ENCODE data around the gene JAGN1.
"Not testable (repeated sequence)": the region's sequence is repeated elsewhere in the genome, so short reads cannot be mapped to it uniquely, and the experiment has no call there.

Gene JAGN1

GRCh38 chr3:9890249-9891071 is at the start of gene JAGN1:
JAGN1 (plus strand) TSS chr3:9890610; CDS start chr3:9890723, 113 bp downstream.
- DNase-seq = peak; percentile 88

DNA sequence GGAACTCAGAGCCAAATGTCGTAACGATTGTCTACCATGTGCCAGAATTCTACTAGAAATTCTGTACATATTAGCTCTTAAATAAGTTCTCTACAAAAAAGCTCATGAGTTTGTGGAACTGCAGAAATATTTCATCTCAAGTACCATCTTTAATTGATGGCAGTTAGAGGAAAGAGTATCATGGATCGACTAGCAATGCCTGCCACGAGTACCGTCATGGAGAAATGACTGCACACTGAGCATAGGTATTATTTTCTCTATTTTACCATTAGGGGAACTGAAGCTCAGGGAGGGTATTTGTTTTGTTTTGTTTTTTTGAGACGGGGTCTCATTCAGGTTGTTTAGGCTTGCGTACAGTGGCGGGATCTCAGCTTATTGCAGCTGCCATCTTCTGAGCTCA is 49.4 kb upstream of the JAGN1 start:
- DNase-seq = no peak

GRCh38 chr3:9843715-9844438 is 46.5 kb upstream of the JAGN1 start, which contains the start of gene RPUSD3:
RPUSD3 (minus strand) TSS chr3:9844008; CDS start chr3:9843990, 18 bp downstream.
- peak; percentile 91 for DNase-seq

- DNase-seq = no peak
Observed at GRCh38 chr3:9846231-9846630, 44.2 kb upstream of the JAGN1 start.

GRCh38 chr3:9846931-9847488 is 43.4 kb upstream of the JAGN1 start:
- no peak for DNase-seq

GRCh38 chr3:9847870-9848269 is 42.5 kb upstream of the JAGN1 start:
- DNase-seq = not testable (repeated sequence)

DNA sequence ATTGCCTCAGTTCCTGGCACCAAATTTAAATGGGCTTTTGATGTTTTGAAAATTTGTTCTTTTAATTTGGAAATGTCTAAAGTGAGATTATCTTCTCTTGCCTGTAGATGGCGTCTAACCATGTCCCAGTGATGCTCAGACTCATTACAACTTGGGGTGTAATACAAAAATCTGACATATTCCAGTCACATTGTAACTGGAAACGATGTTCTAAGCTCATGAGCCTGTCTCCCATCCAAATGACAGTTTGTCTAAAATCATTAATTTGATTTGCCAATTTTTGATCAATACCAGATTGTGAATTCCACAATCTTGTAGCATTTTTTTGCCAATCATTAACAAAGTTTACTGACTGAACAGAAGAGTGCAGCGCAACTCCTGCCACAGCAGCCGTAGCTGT is 41.5 kb upstream of the JAGN1 start:
- not testable (repeated sequence) for DNase-seq

- not testable (repeated sequence) for DNase-seq
Observed at GRCh38 chr3:9851383-9851782, 39.0 kb upstream of the JAGN1 start.

- not testable (repeated sequence) for DNase-seq
Observed at GRCh38 chr3:9851926-9852325, 38.5 kb upstream of the JAGN1 start.

DNA sequence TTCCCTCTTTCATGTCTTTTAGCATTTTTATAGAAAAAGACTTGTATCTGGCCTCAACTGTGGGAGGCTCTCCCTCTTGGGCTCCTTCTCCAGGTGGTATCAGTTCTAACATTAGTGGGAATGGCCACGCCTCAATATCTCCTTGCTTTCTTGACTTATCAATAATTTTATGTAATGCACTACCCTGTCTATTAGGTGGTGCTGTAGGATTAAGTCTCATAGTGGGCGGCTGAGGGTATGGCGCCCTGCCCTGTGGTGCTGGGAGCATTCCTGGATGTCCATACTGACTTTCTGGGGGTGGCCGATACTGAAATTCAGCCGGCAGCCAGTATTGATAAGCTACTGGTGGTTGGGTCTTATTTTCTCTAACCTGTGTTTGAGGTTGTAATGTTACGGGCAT is 37.9 kb upstream of the JAGN1 start:
- DNase-seq = no peak

GRCh38 chr3:9854291-9854940 is 36.0 kb upstream of the JAGN1 start:
- not testable (repeated sequence) for DNase-seq

- DNase-seq = no peak
Observed at GRCh38 chr3:9855594-9855993, 34.8 kb upstream of the JAGN1 start.

DNA sequence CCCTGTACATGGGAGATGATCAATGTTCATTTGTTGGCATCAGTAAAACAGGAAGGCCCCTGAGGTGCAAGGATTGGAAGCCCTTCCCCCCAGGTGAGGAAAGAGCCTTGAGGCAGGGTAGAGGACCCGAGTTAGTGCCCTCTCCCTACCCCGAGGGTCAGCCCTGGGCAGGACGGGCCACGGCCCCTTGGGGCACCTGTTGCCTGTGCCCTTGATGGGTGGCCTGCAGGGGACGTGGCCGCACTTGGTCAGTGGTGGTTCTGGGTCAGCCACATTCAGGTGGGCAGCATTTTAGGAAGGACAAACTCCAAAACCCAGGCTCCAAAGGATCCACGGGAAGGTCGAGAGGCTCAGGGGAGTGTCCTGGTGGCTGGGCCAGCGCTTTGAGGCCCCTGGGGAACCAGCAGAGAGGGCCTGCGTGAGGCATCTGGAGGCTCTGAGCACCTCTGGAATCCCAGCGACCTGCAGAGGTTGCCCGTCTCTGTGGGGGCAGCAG is 30.8 kb upstream of the JAGN1 start:
- DNase-seq = no peak

DNA sequence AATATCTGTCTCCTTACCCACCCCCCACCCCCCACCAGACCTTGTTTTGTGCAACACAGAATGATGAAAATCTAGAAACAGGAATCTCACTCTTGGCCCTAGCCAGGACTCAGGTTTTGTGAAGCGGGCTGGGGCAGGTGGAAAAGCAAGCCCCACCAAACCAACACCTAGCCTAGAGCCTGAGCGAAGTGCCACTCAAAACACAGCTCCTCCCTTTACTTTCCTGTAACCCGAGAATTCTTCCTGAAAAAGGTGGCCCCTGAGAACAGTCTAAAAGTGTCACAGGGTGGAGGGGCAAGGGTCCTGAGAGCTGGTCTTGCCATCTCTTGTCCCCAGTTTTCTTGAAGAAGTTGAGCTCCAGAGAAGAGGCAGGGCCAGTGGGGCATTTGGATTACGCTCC is 29.2 kb upstream of the JAGN1 start:
- no peak for DNase-seq

- no peak for DNase-seq
Observed at GRCh38 chr3:9861626-9862130, 28.7 kb upstream of the JAGN1 start.

- DNase-seq = no peak
Observed at GRCh38 chr3:9862391-9863057, 27.9 kb upstream of the JAGN1 start.

GRCh38 chr3:9863058-9863772 is 27.2 kb upstream of the JAGN1 start:
- no peak for DNase-seq

DNA sequence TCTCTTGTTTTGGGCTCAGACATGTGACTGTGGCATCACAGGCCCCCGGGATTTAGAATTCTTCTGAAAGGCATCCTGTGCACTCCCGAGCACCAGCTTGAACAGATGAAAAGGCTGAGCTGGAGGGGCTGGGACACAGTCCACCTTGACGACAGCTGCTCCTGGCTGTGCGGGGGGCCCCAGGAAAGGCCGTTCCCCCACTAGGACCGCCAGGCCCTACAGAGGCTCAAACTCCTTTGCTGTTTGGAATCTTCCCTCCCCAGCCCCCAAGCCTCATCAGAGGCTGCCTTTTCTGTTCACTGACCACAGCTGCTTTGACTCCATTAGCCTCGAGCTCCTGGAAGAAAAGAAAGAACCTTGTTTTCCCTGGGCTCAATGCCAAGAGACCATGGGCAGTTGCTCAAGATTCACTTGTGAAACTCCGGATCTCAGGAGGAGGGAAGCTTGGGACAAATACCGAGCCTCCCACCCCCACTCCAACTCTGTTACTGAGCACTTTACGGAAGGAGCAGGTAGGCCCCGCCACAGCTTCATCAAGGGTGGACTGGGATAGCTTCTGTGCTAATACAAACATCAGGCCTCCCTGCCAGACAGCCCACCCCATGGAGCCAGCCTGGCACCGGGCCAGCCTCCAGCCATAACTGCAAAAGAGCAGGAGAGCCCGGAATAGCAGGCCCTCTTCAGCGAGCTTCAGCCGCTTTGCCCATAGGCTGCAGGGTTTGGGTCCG is 26.0 kb upstream of the JAGN1 start:
- no peak for DNase-seq

GRCh38 chr3:9865125-9865637 is 25.2 kb upstream of the JAGN1 start:
- DNase-seq = not testable (repeated sequence)

GRCh38 chr3:9866639-9867038 is 23.8 kb upstream of the JAGN1 start:
- no peak for DNase-seq

DNA sequence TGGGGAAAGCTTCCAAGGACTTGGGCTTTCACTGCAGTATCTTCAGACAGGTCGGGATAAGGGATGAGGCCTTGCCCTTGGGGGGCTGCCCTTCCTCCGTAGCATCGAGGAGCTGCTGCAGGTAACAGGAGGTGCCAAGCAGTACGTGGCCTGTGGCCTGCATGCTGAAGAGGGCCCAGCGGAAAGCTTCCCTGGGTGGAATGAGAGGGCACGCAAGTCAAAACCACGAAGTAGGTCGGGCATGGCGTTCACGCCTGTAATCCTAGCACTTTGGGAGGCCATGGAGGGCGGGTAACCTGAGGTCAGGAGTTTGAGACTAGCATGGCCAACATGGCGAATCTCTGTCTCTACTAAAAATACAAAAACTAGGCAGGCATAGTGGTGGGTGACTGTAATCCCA is 23.3 kb upstream of the JAGN1 start:
- DNase-seq = no peak
